Measurements from ENCODE around the gene CRTC1. TPM values are rescaled to one million over a fixed set of nuclear protein-coding genes. Genes with fewer than 3 reads are reported as not detected.
"Not testable (repeated sequence)": the region's sequence is repeated elsewhere in the genome, so short reads cannot be mapped to it uniquely, and the experiment has no call there.

CRTC1 gene
- total and polyA plus RNA-seq, 8 donors: 5.2 to 18.1 (median 7.5) TPM

GRCh38 chr19:18676692-18677091, 6.8 kb upstream of the CRTC1 start:
- Histone ChIP-seq H3K27ac (no peak overlapping the region), H3K4me1 (peaks cover 0 to 3% (median 0%) of the 10 kb centered on the region in 3 donors), H3K4me3 (no peak overlapping the region), H3K27me3 (no peaks in the 10 kb centered on the region), H3K9me3 (no peaks in the 10 kb centered on the region), H3K36me3 (no peaks in the 10 kb centered on the region)
- no peak for FAIRE-seq
- 76 to 84% methylated on average over 7 of the region's 7 CpGs for WGBS, 2 donors
- ATAC-seq: no peak
- no peak for DNase-seq
- intact Hi-C loops (cut with DNase I): no loop called here
- no peak for TF ChIP-seq CTCF (IDR thresholded peaks at IDR 0.05)

GRCh38 chr19:18677156-18677555, 6.3 kb upstream of the CRTC1 start:
- Histone ChIP-seq H3K36me3 (no peaks in the 10 kb centered on the region), H3K9me3 (no peaks in the 10 kb centered on the region), H3K4me1 (peaks cover 0 to 3% (median 0%) of the 10 kb centered on the region in 3 donors), H3K4me3 (no peak overlapping the region), H3K27me3 (no peaks in the 10 kb centered on the region), H3K27ac (no peak overlapping the region)
- FAIRE-seq: no peak
- no peak for ATAC-seq
- no peak for DNase-seq
- 66 to 69% methylated on average over 13 of the region's 13 CpGs for WGBS, 2 donors
- intact Hi-C loops (cut with DNase I): no loop called here
- no peak for TF ChIP-seq CTCF (IDR thresholded peaks at IDR 0.05)

GRCh38 chr19:18680148-18680547, 3.3 kb upstream of the CRTC1 start:
- H3K4me1 ChIP-seq; ATAC-seq; DNase-seq; H3K27me3 ChIP-seq; FAIRE-seq; H3K27ac ChIP-seq; H3K4me3 ChIP-seq; H3K9me3 ChIP-seq; H3K36me3 ChIP-seq; intact Hi-C loops (cut with DNase I): not testable (repeated sequence)
- 96 to 100% methylated on average over 1 of the region's 1 CpG for WGBS, 2 donors

- TF ChIP-seq CTCF (IDR thresholded peaks at IDR 0.05): no peak
- DNase-seq (no peak), FAIRE-seq (no peak), ATAC-seq (peak in 1 of 4 donors; percentile 4)
- H3K4me1 ChIP-seq: peaks cover 0 to 5% (median 3%) of the 10 kb centered on the region in 3 donors
- H3K27ac ChIP-seq: peak overlapping the region in 1 of 4 donors; percentile 67
- H3K27me3 ChIP-seq: no peaks in the 10 kb centered on the region
- H3K4me3 ChIP-seq: peak overlapping the region in 3 of 4 donors; percentile 38 to 55 (median 51)
- 23 to 27% methylated on average over 8 of the region's 8 CpGs for WGBS, 2 donors
- no peaks in the 10 kb centered on the region for H3K9me3 ChIP-seq
- H3K36me3 ChIP-seq: no peaks in the 10 kb centered on the region
- intact Hi-C loops (cut with DNase I): no loop called here
Measured at GRCh38 chr19:18682807-18683108, 722 bp upstream of the CRTC1 start.

- intact Hi-C loops (cut with DNase I): no loop called here
Measured at GRCh38 chr19:18683958-18684641, 620 bp downstream of the CRTC1 start.

More at GRCh38 chr19:18683958-18684641, 620 bp downstream of the CRTC1 start:
- H3K27me3 ChIP-seq: no peaks in the 10 kb centered on the region
- peaks cover 0 to 3% (median 3%) of the 10 kb centered on the region in 3 donors for H3K4me1 ChIP-seq
- FAIRE-seq: no peak
- H3K4me3 ChIP-seq: peak overlapping the region; percentile 35 to 55 (median 44)
- no peaks in the 10 kb centered on the region for H3K9me3 ChIP-seq
- TF ChIP-seq CTCF (IDR thresholded peaks at IDR 0.05): no peak
- no peak for ATAC-seq
- no peaks in the 10 kb centered on the region for H3K36me3 ChIP-seq
- no peak overlapping the region for H3K27ac ChIP-seq
- WGBS, 2 donors: 6 to 7% methylated on average over 14 to 16 of the region's 16 CpGs
- peak in 4 of 6 donors; percentile 34 to 54 (median 42) for DNase-seq

All from pancreas (tissue), 10 donors.